Testis (tissue), 3 donors: ENCODE measurements around the gene NR2F6. TPM values are rescaled to one million over a fixed set of nuclear protein-coding genes. Genes with fewer than 3 reads are reported as not detected.

Experiments used
- DNase-seq: peaks from one replicate; pipeline ENCODE4 v3.0.0-alpha.2; 2019
- H3K27ac ChIP-seq, 2 donors: fragments of 200-600 bp; sonication (generic); one replicate each; pipeline ENCODE4 v1.5.1; 2019
- H3K27me3 ChIP-seq: fragments of 200-600 bp; sonication (generic); one replicate; pipeline ENCODE4 v1.5.1; 2019
- H3K36me3 ChIP-seq: fragments of 200-600 bp; sonication (generic); one replicate; pipeline ENCODE4 v1.5.1; 2017; ENCODE audit warnings: low read depth; ENCODE audit errors: missing control alignments
- H3K4me1 ChIP-seq: fragments of 200-600 bp; sonication (generic); one replicate; pipeline ENCODE4 v1.5.1; 2019
- H3K4me3 ChIP-seq, 2 donors: fragments of 200-600 bp; sonication (generic); one replicate each; pipeline ENCODE4 v1.5.1; 2017 to 2019
- H3K9me3 ChIP-seq: fragments of 200-600 bp; sonication (generic); one replicate; pipeline ENCODE4 v1.5.1; 2017
- CTCF ChIP-seq, 3 experiments: fragments of 450-650 bp in 2 of 3; fragments of 200-600 bp in 1 of 3; sonication (generic) in 1 of 3; IDR thresholded peaks; one replicate each; pipeline ENCODE4 v1.5.1; 2016 to 2019; ENCODE audit warnings: antibody characterized with exemption in 3 of 3, mild to moderate bottlenecking in 2 of 3, moderate library complexity in 1 of 3
- POLR2A ChIP-seq: fragments of 450-650 bp; IDR thresholded peaks from one replicate; pipeline ENCODE4 v1.6.1; 2017; ENCODE audit warnings: antibody characterized with exemption, mild to moderate bottlenecking, moderate library complexity
- WGBS, 2 donors: methylation state at CpG; one replicate each; pipeline ENCODE4 v1.1.5; 2018; 5-methylcytosine and 5-hydroxymethylcytosine counted together
- intact Hi-C: fragments of 100-400 bp; cut with DNase I; formaldehyde crosslinking; loops from one replicate; pipeline ENCODE4 v1.15.1; 2023; ENCODE audit warnings: low total_unique reads
- polyA plus RNA-seq: library from polyadenylated mRNA; stranded (reverse); fragments of 350-450 nt; fragmentation: Illumina TruSeq; extraction: RNeasy Lipid Tissue Mini Kit (QIAGEN cat#74804); gene quantifications from one replicate; pipeline ENCODE4 v1.2.3, GENCODE V29; 2014; ENCODE audit warnings: low read depth, low replicate concordance; ENCODE audit not compliant: insufficient read depth
- total RNA-seq, 2 donors: library from RNA; depleted of rRNA; stranded (reverse); fragments of >200 nt; gene quantifications; one replicate each; pipeline ENCODE4 v1.2.3, GENCODE V29; 2016

Gene NR2F6
- total and polyA plus RNA-seq, 3 donors from 2014 or later = 20.4 to 71.8 (median 63.1) TPM

GRCh38 chr19:17266026-17266425 lies 20.3 kb upstream of the NR2F6 start:
- intact Hi-C loops = no loop called here
- Histone ChIP-seq H3K36me3 (no peaks in the 10 kb centered on the region), H3K27ac (no peak overlapping the region), H3K9me3 (no peaks in the 10 kb centered on the region), H3K4me1 (peaks cover 6% of the 10 kb centered on the region), H3K27me3 (no peaks in the 10 kb centered on the region), H3K4me3 (no peak overlapping the region)
- DNase-seq = no peak
- TF ChIP-seq CTCF (IDR thresholded peaks at IDR 0.05) (no peak), POLR2A (no peak)
- 78 to 81% methylated on average over 7 of the region's 7 CpGs for WGBS, 2 donors

GRCh38 chr19:17264641-17264979 lies 18.9 kb upstream of the NR2F6 start, which contains the start of gene USHBP1:
TSS of gene USHBP1 (minus strand) at chr19:17264745. CDS start at chr19:17264299, 446 bp downstream.
- Histone ChIP-seq H3K27ac (peak within 1 kb of the TSS; percentile 33 to 36), H3K27me3 (no peaks in the 10 kb centered on the region), H3K4me1 (peaks cover 6% of the 10 kb centered on the region), H3K36me3 (no peaks in the 10 kb centered on the region), H3K4me3 (peak within 1 kb of the TSS in 1 of 2 donors; percentile 13), H3K9me3 (no peaks in the 10 kb centered on the region)
- intact Hi-C loops = no loop called here
- no peak for DNase-seq
- TF ChIP-seq POLR2A (no peak), CTCF (IDR thresholded peaks at IDR 0.05) (no peak)
- 51 to 63% methylated on average over 5 of the region's 5 CpGs for WGBS, 2 donors

GRCh38 chr19:17263712-17264640 lies 18.3 kb upstream of the NR2F6 start:
- peak overlapping the region in 1 of 2 donors; percentile 13 for H3K4me3 ChIP-seq
- no peaks in the 10 kb centered on the region for H3K27me3 ChIP-seq
- H3K27ac ChIP-seq = peak overlapping the region; percentile 33 to 36
- TF ChIP-seq CTCF (IDR thresholded peaks at IDR 0.05) = no peak
- TF ChIP-seq POLR2A = no peak
- no peak for DNase-seq
- H3K36me3 ChIP-seq = no peaks in the 10 kb centered on the region
- intact Hi-C loops = no loop called here
- H3K4me1 ChIP-seq = peaks cover 6% of the 10 kb centered on the region
- WGBS, 2 donors = 81 to 87% methylated on average over 17 to 23 of the region's 23 CpGs
- no peaks in the 10 kb centered on the region for H3K9me3 ChIP-seq

- Histone ChIP-seq H3K27ac (no peak overlapping the region), H3K9me3 (no peaks in the 10 kb centered on the region), H3K27me3 (no peaks in the 10 kb centered on the region), H3K4me1 (no peaks in the 10 kb centered on the region), H3K36me3 (no peaks in the 10 kb centered on the region), H3K4me3 (no peak overlapping the region)
- DNase-seq = no peak
- 62 to 64% methylated on average over 10 to 16 of the region's 16 CpGs for WGBS, 2 donors
- intact Hi-C loops = no loop called here
- TF ChIP-seq CTCF (IDR thresholded peaks at IDR 0.05) (no peak), POLR2A (no peak)
These were observed 16.8 kb upstream of the NR2F6 start for GRCh38 chr19:17262557-17262956.
